Stimulated activated CD8-positive, alpha-beta memory T cell treated with anti-CD3 and anti-CD28 coated beads, Interleukin-7, amount 100 ng/mL, for 48 hours (primary cell): Measurements from ENCODE around the gene KARS1.

Experiments
- DNase-seq, 2 donors: peaks; one replicate each; pipeline ENCODE4 v3.0.0-alpha.2; 2020; ENCODE audit warnings: low read depth in 1 of 2; ENCODE audit errors: extremely low read depth in 1 of 2

The KARS1 gene

GRCh38 chr16:75647492-75648264 is at the start of gene KARS1, which contains the start of gene TERF2IP:
KARS1 (minus strand) TSS chr16:75647665; CDS start chr16:75647639, 26 bp downstream.
TERF2IP (plus strand) TSS chr16:75647773; CDS start chr16:75647883, 110 bp downstream.
- DNase-seq = peak; percentile 91 to 93

GRCh38 chr16:75695708-75696107 is 48.2 kb upstream of the KARS1 start:
- no peak for DNase-seq

GRCh38 chr16:75687361-75687760 is 39.9 kb upstream of the KARS1 start:
- no peak for DNase-seq

GRCh38 chr16:75682308-75682707 is 34.8 kb upstream of the KARS1 start:
- DNase-seq = no peak

GRCh38 chr16:75679366-75679765 is 31.9 kb upstream of the KARS1 start:
- DNase-seq = no peak

- no peak for DNase-seq
Observed at GRCh38 chr16:75676909-75677308, 29.4 kb upstream of the KARS1 start, which contains the start of gene CPHXL2. CPHXL2 (minus strand) TSS chr16:75677009; CDS start chr16:75676999, 10 bp downstream.

- no peak for DNase-seq
Observed at GRCh38 chr16:75667503-75667902, 20.0 kb upstream of the KARS1 start.

- no peak for DNase-seq
Observed at GRCh38 chr16:75660726-75661302, 13.3 kb upstream of the KARS1 start.

GRCh38 chr16:75660321-75660720 is 12.9 kb upstream of the KARS1 start:
- no peak for DNase-seq

- no peak for DNase-seq
Observed at GRCh38 chr16:75658175-75658574, 10.7 kb upstream of the KARS1 start.

GRCh38 chr16:75653922-75654321 is 6.5 kb upstream of the KARS1 start:
- no peak for DNase-seq

- peak; percentile 56 to 74 for DNase-seq
Observed at GRCh38 chr16:75648265-75649076, 1.0 kb upstream of the KARS1 start.

GRCh38 chr16:75647112-75647491 is 363 bp downstream of the KARS1 start:
- no peak for DNase-seq

GRCh38 chr16:75644240-75645012 is 3.0 kb downstream of the KARS1 start:
- no peak for DNase-seq

- no peak for DNase-seq
Observed at GRCh38 chr16:75640598-75640997, 6.9 kb downstream of the KARS1 start.

- no peak for DNase-seq
Observed at GRCh38 chr16:75635036-75635435, 12.4 kb downstream of the KARS1 start.

- no peak for DNase-seq
Observed at GRCh38 chr16:75632857-75633256, 14.6 kb downstream of the KARS1 start.

GRCh38 chr16:75630052-75630451 is 17.4 kb downstream of the KARS1 start:
- DNase-seq = no peak

GRCh38 chr16:75629132-75629531 is 18.3 kb downstream of the KARS1 start:
- no peak for DNase-seq

GRCh38 chr16:75628351-75628750 is 19.1 kb downstream of the KARS1 start:
- no peak for DNase-seq

GRCh38 chr16:75627851-75628250 is 19.6 kb downstream of the KARS1 start:
- DNase-seq = no peak
